Prostate gland (tissue), 2 donors: Measurements from ENCODE around the gene SLC39A3. TPM values are rescaled to one million over a fixed set of nuclear protein-coding genes. Genes with fewer than 3 reads are reported as not detected.

ENCODE experiments used
- DNase-seq: peaks from one replicate; pipeline ENCODE4 v3.0.0-alpha.2; 2019; ENCODE audit warnings: low spot score
- H3K27ac ChIP-seq, 2 donors: fragments of 200-600 bp; sonication (generic); 2 replicates each; pipeline ENCODE4 v1.5.1; 2017 to 2019
- H3K27me3 ChIP-seq: fragments of 200-600 bp; sonication (generic); replicated peaks from 2 replicates; pipeline ENCODE4 v1.5.1; 2019; ENCODE audit not compliant: insufficient read depth
- H3K36me3 ChIP-seq, 2 donors: fragments of 200-600 bp; sonication (generic); 1 replicate in 1 of 2; 2 replicates in 1 of 2; pipeline versions ENCODE4 v1.5.1 to v1.8.1; 2017 to 2019
- H3K4me1 ChIP-seq: fragments of 200-600 bp; sonication (generic); replicated peaks from 2 replicates; pipeline ENCODE4 v1.5.1; 2019
- H3K4me3 ChIP-seq, 2 donors: fragments of 200-600 bp; sonication (generic); 2 replicates each; pipeline ENCODE4 v1.5.1; 2017 to 2019
- H3K9me3 ChIP-seq: fragments of 200-600 bp; sonication (generic); 2 replicates; pipeline ENCODE4 v1.5.1; 2017
- CTCF ChIP-seq, 4 experiments: fragments of 200-600 bp in 2 of 4; fragments of 450-650 bp in 2 of 4; sonication (generic) in 2 of 4; IDR thresholded peaks; 1 replicate in 3 of 4; 2 replicates in 1 of 4; pipeline ENCODE4 v1.5.1; 2016 to 2019; ENCODE audit warnings: antibody characterized with exemption in 4 of 4, mild to moderate bottlenecking in 2 of 4, moderate library complexity in 2 of 4
- POLR2A ChIP-seq: fragments of 450-650 bp; IDR thresholded peaks from one replicate; pipeline ENCODE4 v1.6.1; 2016; ENCODE audit warnings: antibody characterized with exemption, mild to moderate bottlenecking
- POLR2AphosphoS5 ChIP-seq: sonication (generic); formaldehyde crosslinking; IDR thresholded peaks from one replicate; pipeline ENCODE4 v1.6.1; 2017; ENCODE audit warnings: antibody characterized with exemption
- WGBS: methylation state at CpG from one replicate; pipeline ENCODE4 v1.1.5; 2018; 5-methylcytosine and 5-hydroxymethylcytosine counted together
- intact Hi-C: fragments of 100-400 bp; cut with DNase I; formaldehyde crosslinking; loops from one replicate; pipeline ENCODE4 v1.14.2; 2022
- total RNA-seq, 2 donors: library from RNA; depleted of rRNA; stranded (reverse); fragments of >200 nt; gene quantifications; one replicate each; pipeline ENCODE4 v1.1.0, GENCODE V29; 2016

The SLC39A3 gene
- total RNA-seq, 2 donors from 2014 or later = 46.6 to 67.9 TPM

- TF ChIP-seq POLR2AphosphoS5 = no peak
- no peak for TF ChIP-seq CTCF (IDR thresholded peaks at IDR 0.05)
- TF ChIP-seq POLR2A = no peak
- H3K27ac ChIP-seq = no peak overlapping the region
- DNase-seq = no peak
- WGBS = 82% methylated on average over 7 of the region's 7 CpGs
- H3K27me3 ChIP-seq = no peaks in the 10 kb centered on the region
- H3K36me3 ChIP-seq = peaks cover 0 to 10% of the 10 kb centered on the region in 2 donors
- H3K4me3 ChIP-seq = no peak overlapping the region
- H3K9me3 ChIP-seq = no peaks in the 10 kb centered on the region
- intact Hi-C loops = no loop called here
- H3K4me1 ChIP-seq = no peaks in the 10 kb centered on the region
Measured at GRCh38 chr19:2759965-2760364, 20.1 kb upstream of the SLC39A3 start.

- Histone ChIP-seq H3K27ac (no peak overlapping the region), H3K36me3 (peaks cover 0 to 10% of the 10 kb centered on the region in 2 donors), H3K9me3 (no peaks in the 10 kb centered on the region), H3K4me1 (no peaks in the 10 kb centered on the region), H3K27me3 (no peaks in the 10 kb centered on the region), H3K4me3 (no peak overlapping the region)
- no peak for DNase-seq
- intact Hi-C loops = no loop called here
- 90% methylated on average over 17 of the region's 17 CpGs for WGBS
- TF ChIP-seq CTCF (IDR thresholded peaks at IDR 0.05) (no peak), POLR2AphosphoS5 (no peak), POLR2A (no peak)
Measured at GRCh38 chr19:2759362-2759761, 19.5 kb upstream of the SLC39A3 start.

- 91% methylated on average over 17 of the region's 17 CpGs for WGBS
- H3K27me3 ChIP-seq = no peaks in the 10 kb centered on the region
Measured at GRCh38 chr19:2758601-2759313, 18.9 kb upstream of the SLC39A3 start.

GRCh38 chr19:2756921-2757881, 17.4 kb upstream of the SLC39A3 start:
- H3K4me1 ChIP-seq = no peaks in the 10 kb centered on the region
- intact Hi-C loops = no loop called here
- H3K27me3 ChIP-seq = no peaks in the 10 kb centered on the region
- 92% methylated on average over 48 of the region's 48 CpGs for WGBS
- H3K27ac ChIP-seq = no peak overlapping the region
- TF ChIP-seq POLR2AphosphoS5 (no peak), POLR2A (no peak), CTCF (IDR thresholded peaks at IDR 0.05) (no peak)
- peaks cover 0 to 3% of the 10 kb centered on the region in 2 donors for H3K36me3 ChIP-seq
- no peaks in the 10 kb centered on the region for H3K9me3 ChIP-seq
- H3K4me3 ChIP-seq = no peak overlapping the region
- DNase-seq = no peak

More at GRCh38 chr19:2758601-2759313, 18.9 kb upstream of the SLC39A3 start:
- TF ChIP-seq POLR2AphosphoS5 (no peak), CTCF (IDR thresholded peaks at IDR 0.05) (no peak), POLR2A (no peak)
- intact Hi-C loops = no loop called here
- peaks cover 0 to 10% of the 10 kb centered on the region in 2 donors for H3K36me3 ChIP-seq
- DNase-seq = no peak
- H3K4me1 ChIP-seq = no peaks in the 10 kb centered on the region
- no peak overlapping the region for H3K4me3 ChIP-seq
- no peak overlapping the region for H3K27ac ChIP-seq
- H3K9me3 ChIP-seq = no peaks in the 10 kb centered on the region
